Measurements from ENCODE around the gene SDF2L1. TPM values are rescaled to one million over a fixed set of nuclear protein-coding genes. Genes with fewer than 3 reads are reported as not detected.

Gene SDF2L1
- polyA plus RNA-seq, 1 experiment = 12.6 TPM

GRCh38 chr22:21659864-21660525 lies 17.9 kb downstream of the SDF2L1 start:
- H3K9me3 ChIP-seq (ENCODE audit: control insufficient read depth, insufficient read depth, low read length) = no peaks in the 10 kb centered on the region; the same call in 1 of the 2 replicates
- DNase-seq (ENCODE audit: low read depth, low spot score) = no peak
- no peak overlapping the region for H3K4me3 ChIP-seq (ENCODE audit: low read depth, low read length)
- ChIA-PET CTCF (interaction anchor here (0.6 kb wide), 1 partner anchor 678 kb away, joined by 3 read pairs; the partner anchor contains the start of gene LZTR1), POLR2A (interaction anchor here (0.6 kb wide), 1 partner anchor 23 kb away, joined by 4 read pairs; no protein-coding TSS in a partner anchor)
- peaks cover 2% of the 10 kb centered on the region for H3K27me3 ChIP-seq (ENCODE audit: control insufficient read depth, insufficient read depth, low read length)
- no peak overlapping the region for H3K27ac ChIP-seq (ENCODE audit: low read depth, low read length)
- TF ChIP-seq CTCF (IDR thresholded peaks at IDR 0.05; ENCODE audit: low read depth, low read length) = no peak

- POLR2A ChIA-PET = no interaction called here
- no peak for TF ChIP-seq CTCF (IDR thresholded peaks at IDR 0.05; ENCODE audit: low read depth, low read length)
Observed at GRCh38 chr22:21660904-21661303, 18.8 kb downstream of the SDF2L1 start.

GRCh38 chr22:21661991-21662390 lies 19.9 kb downstream of the SDF2L1 start:
- no peaks in the 10 kb centered on the region; the same call in 1 of the 2 replicates for H3K9me3 ChIP-seq (ENCODE audit: control insufficient read depth, insufficient read depth, low read length)
- ChIA-PET CTCF (no interaction called here), POLR2A (no interaction called here)
- H3K27me3 ChIP-seq (ENCODE audit: control insufficient read depth, insufficient read depth, low read length) = peaks cover 2% of the 10 kb centered on the region
- no peak overlapping the region for H3K27ac ChIP-seq (ENCODE audit: low read depth, low read length)
- no peak overlapping the region for H3K4me3 ChIP-seq (ENCODE audit: low read depth, low read length)
- TF ChIP-seq CTCF (IDR thresholded peaks at IDR 0.05; ENCODE audit: low read depth, low read length) = no peak
- no peak for DNase-seq (ENCODE audit: low read depth, low spot score)

More at GRCh38 chr22:21660904-21661303, 18.8 kb downstream of the SDF2L1 start:
- H3K27me3 ChIP-seq (ENCODE audit: control insufficient read depth, insufficient read depth, low read length) = peaks cover 2% of the 10 kb centered on the region
- CTCF ChIA-PET = no interaction called here
- no peak overlapping the region for H3K27ac ChIP-seq (ENCODE audit: low read depth, low read length)
- no peak overlapping the region for H3K4me3 ChIP-seq (ENCODE audit: low read depth, low read length)
- DNase-seq (ENCODE audit: low read depth, low spot score) = no peak
- no peaks in the 10 kb centered on the region; the same call in 1 of the 2 replicates for H3K9me3 ChIP-seq (ENCODE audit: control insufficient read depth, insufficient read depth, low read length)

- ChIA-PET CTCF (interaction anchor here (1.4 kb wide), 1 partner anchor 17 kb away, joined by 4 read pairs; no protein-coding TSS in a partner anchor), POLR2A (no interaction called here)
- Histone ChIP-seq H3K4me3 (ENCODE audit: low read depth, low read length) (no peak overlapping the region), H3K27ac (ENCODE audit: low read depth, low read length) (no peak overlapping the region), H3K9me3 (ENCODE audit: control insufficient read depth, insufficient read depth, low read length) (no peaks in the 10 kb centered on the region; the same call in 1 of the 2 replicates), H3K27me3 (ENCODE audit: control insufficient read depth, insufficient read depth, low read length) (peaks cover 2% of the 10 kb centered on the region)
- no peak for TF ChIP-seq CTCF (IDR thresholded peaks at IDR 0.05; ENCODE audit: low read depth, low read length)
- no peak for DNase-seq (ENCODE audit: low read depth, low spot score)
Observed at GRCh38 chr22:21663738-21664137, 21.6 kb downstream of the SDF2L1 start.
